Putamen (tissue), 1 donor: ENCODE results near the gene LTF.
"Not testable (repeated sequence)": the region's sequence is repeated elsewhere in the genome, so short reads cannot be mapped to it uniquely, and the experiment has no call there.

Experiments used
- DNase-seq: peaks from one replicate; pipeline ENCODE4 v3.0.0-alpha.2; 2016; ENCODE audit warnings: low spot score

The LTF gene

DNA sequence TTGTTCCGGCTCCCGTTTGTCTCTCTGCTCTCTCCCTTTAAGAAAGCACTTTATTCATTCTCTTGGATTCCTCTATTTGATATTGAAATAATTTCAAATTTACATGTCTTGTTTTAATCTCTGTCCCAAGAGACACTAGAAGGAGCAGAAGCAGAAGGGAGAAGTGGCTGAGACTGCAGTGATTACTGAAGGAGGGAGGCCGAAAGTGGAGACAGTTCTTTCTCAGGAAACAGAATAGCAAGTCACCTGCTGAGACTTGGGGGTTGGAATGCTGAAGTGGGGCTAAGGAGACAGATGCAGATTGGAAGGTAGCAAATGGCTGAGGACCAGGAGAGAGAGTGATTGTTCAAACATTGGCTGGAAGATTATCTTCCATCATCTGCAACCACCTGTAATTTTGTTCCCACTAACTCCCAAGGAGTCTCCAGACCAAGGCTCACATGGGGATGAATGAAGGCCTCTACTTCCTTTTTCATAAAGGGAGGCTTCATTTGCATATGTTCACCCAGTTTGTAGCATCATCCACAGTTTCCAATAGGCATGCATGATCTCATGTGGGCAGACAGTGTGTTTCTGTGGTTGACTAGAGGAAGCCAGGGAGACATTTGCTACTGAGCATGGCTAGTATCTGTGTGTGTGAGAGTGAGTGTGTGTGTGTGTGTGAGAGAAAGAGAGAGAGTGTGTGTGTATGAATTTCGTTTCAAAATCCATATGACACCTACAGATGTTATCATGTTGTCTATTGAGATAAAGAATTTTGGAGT lies 24.0 kb downstream of the LTF start:
- no peak for DNase-seq

DNA sequence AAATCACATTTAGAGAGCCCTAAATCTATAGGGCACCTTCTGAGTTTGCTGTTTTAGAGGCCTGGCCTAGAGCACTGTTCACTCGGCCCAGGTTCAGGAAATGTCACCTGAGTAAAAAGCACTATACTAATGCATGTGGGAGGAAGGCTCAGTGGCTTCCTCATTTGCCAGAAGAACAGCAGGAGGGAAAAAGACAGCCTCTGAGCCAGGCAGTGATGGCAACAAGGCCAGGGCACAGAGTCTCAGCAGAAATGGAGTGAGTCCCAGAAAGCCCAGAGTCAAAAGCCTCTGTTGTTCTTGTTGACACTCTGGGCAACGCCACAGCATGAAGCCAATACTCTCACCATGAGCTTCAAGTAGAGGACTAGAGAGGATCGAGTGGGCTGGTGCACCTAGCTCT lies 25.9 kb downstream of the LTF start:
- no peak for DNase-seq

- DNase-seq = no peak
Observed at GRCh38 chr3:46435081-46435726, 29.5 kb downstream of the LTF start.

- no peak for DNase-seq
Observed at GRCh38 chr3:46433841-46434240, 30.9 kb downstream of the LTF start.

DNA sequence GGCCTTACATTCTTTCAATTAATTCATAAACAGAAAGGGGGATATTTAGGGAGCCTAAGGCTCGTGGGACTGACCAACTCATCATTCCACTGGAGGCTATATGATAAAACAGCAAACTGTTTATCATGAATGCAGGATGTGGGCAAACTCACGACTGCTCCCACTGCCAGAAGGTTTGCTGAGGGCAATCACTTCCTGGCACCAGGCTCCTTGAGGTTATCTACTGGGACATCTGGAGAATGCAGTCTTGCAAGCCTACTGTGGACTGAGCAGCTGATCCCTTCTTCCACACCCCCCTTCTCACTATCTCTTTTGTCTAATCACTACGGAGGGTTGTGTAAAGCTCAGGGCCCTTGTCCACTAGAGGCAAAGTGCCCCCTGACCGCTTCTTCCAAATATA lies 31.6 kb downstream of the LTF start:
- DNase-seq = not testable (repeated sequence)

DNA sequence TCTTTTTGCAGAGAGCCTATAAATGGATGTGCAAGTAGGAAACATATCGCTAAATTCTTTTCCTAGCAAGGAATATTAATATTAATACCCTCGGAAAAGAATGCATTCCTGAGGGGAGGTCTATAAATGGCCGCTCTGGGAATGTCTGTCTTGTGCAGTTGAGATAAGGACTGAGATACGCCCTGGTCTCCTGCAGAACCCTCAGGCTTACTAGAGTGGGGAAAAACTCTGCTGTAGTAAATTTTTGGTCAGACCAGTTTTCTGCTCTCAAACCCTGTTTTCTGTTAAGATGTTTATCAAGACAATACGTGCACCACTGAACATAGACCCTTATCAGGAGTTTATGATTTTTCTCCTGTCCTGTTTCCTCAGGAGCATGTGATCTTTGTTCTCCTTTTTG lies 32.8 kb downstream of the LTF start:
- not testable (repeated sequence) for DNase-seq

GRCh38 chr3:46430879-46431278 lies 33.8 kb downstream of the LTF start:
- DNase-seq = not testable (repeated sequence)

- no peak for DNase-seq
Observed at GRCh38 chr3:46429671-46430070, 35.0 kb downstream of the LTF start.

- no peak for DNase-seq
Observed at GRCh38 chr3:46429250-46429649, 35.5 kb downstream of the LTF start.

GRCh38 chr3:46427916-46428833 lies 36.5 kb downstream of the LTF start:
- no peak for DNase-seq

DNA sequence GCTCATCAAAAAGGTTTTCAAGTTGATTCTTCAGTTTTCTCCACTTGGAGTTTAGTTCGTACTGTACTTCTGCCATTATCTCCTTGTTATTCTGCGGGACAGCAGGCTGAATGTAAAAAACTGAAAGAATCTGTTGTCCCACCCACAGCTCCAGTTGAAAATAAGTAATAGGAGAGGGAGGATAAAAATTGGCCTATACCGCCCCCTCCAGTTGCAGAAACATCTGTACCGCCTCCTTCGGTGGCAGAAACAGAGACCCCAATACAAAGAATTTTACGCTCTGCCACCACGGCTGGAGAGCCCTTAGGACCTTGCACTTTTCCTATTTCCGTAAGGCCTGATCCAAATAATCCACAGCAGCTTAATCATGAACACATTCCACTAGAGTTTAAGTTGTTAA lies 37.3 kb downstream of the LTF start:
- DNase-seq = not testable (repeated sequence)

DNA sequence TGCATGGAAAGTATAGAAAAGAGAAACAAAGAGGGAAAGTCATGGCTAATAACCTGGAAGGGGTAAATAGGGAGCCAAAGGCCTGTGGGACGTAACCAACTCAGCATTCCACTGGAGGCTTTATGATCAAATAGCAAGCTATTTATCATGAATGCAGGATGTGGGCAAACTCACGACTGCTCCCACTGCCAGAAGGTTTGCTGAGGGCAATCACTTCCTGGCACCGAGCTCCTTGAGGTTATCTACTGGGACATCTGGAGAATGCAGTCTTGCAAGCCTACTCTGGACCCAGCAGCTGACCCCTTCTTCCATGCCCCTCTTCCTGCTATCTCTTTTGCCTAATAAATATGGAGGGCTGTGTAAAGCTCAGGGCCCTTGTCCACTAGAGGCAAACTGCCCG lies 38.2 kb downstream of the LTF start:
- DNase-seq = not testable (repeated sequence)

DNA sequence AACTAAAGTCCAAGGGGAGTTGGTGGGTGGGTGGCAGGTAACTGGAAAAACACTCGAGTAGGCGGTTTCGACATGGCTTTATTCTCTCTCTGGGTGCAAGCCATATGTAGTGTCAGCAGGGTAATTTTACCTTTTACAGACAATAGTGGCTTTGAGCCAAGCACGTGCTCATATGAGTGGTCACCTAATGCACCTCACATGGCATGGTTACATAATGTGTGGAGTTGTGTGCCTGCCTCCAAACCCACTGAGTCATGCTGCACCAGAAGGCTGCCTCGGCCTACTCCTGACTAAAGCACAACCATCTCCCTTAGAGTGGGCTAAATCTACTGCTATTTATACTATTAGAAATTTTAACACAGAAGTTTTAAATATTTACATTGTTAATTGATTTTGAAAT lies 41.1 kb downstream of the LTF start:
- DNase-seq = no peak

- DNase-seq = no peak
Observed at GRCh38 chr3:46422617-46423016, 42.1 kb downstream of the LTF start.

- no peak for DNase-seq
Observed at GRCh38 chr3:46420931-46421330, 43.8 kb downstream of the LTF start.

DNA sequence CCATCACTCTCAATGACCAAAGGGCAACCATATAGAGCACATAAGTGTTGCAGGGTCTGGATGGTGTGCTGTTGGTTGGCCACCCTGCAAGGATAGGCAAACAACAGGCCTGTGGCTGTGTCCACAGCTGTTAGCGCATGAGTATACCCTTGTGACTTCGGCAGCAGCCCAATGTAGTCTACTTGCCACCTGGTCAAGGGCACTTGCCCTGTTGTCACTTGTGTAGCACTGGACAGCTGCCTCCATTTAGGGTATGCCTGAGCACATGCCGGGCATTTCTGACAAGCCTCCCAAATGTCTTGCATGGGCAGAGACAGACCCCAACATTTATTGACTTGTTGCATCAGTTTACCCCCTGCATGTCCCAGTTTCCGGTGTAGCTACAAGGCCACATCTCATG lies 44.9 kb downstream of the LTF start:
- DNase-seq = no peak

- no peak for DNase-seq
Observed at GRCh38 chr3:46417841-46418611, 46.7 kb downstream of the LTF start.

DNA sequence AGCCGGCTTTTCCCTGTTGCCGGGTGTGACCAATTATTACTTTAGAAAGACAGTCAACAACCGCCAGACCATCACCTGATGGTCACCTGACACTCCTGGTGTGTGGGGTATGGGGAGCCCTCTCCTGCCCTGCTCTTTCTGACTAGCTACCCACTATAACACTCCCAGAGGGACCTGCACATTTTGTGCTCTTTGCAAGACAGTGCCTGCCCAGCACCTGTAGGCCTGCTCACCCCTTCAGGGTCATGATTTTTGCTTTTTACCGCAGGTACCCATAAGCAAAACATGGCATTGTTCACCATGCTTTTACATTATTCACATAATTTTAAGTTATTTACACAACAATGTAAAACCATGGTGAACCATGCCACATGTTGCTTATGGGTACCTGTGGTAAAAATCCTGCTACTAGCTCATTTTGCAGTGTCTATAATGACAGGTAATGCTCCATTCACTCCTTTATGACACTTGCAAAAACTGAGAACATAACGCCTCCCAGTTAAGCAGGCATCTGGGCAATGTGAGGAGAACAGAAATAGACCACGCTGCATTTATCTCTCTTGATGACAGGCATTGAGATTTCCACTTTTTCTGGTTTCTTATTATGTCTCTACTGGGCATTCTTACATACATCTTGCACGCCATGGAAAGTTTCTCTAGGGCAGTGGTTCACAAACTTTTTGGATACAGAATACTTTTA lies 47.7 kb downstream of the LTF start:
- DNase-seq = no peak

DNA sequence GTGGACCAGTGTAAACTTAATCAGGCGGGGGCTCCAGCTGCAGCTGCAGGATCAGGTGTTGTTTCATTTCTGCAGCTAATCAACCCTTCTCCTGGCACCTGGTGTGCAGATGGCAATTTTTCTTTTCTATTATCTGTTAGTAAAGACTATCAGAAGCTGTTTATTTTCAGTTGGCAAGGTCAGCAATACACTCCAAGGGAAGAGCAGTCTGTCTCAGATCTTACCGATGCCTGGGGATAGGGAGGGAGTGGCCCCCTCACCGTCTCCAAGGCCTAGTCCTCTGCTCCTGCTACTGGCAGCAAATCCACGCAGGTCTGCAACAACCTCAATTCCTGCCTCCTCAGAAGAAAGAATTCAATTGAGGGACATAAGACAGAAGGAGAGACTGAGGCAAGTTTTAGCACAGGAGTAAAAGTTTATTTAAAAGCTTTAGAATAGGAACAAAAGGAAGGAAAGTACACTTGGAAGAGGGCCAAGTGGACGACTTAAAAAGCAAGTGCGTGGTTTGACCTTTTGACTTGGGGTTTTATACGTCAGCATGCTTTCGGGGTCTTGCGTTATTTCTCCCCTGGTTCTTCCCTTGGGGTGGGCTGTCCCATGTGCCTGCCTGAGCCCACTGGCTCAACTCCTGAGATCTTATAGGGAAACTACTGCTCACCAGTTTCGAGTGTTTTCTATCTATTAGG lies 48.4 kb downstream of the LTF start:
- DNase-seq = no peak

DNA sequence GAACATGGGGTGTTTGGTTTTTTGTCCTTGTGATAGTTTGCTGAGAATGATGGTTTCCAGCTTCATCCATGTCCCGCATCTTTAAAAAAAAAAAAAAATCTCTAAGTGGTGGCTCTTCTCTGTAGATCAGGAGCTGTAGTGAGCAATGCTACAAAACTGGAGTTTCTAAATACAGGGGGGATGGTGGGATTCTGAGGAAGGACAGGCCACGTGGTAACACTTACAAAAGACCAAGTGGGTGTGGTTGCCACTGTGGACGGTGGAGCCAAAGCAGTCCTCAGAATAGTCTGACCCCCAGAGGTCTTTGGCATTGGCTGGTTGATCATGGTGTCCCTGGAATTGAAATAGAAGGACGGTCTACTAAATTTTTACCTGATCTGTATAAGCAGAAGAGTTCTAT lies 50.0 kb downstream of the LTF start:
- no peak for DNase-seq

- DNase-seq = no peak
Observed at GRCh38 chr3:46413951-46414350, 50.8 kb downstream of the LTF start.
